GM12801 (cell line): ENCODE measurements around the gene UQCRQ.

ENCODE experiments used
- TF ChIP-seq, protein P1 (sequence below): IDR thresholded peaks from one replicate; pipeline ENCODE4 v1.5.1; 2011; ENCODE audit warnings: control low read depth; ENCODE audit not compliant: insufficient read length; ENCODE audit errors: extremely low read depth

Gene UQCRQ

DNA sequence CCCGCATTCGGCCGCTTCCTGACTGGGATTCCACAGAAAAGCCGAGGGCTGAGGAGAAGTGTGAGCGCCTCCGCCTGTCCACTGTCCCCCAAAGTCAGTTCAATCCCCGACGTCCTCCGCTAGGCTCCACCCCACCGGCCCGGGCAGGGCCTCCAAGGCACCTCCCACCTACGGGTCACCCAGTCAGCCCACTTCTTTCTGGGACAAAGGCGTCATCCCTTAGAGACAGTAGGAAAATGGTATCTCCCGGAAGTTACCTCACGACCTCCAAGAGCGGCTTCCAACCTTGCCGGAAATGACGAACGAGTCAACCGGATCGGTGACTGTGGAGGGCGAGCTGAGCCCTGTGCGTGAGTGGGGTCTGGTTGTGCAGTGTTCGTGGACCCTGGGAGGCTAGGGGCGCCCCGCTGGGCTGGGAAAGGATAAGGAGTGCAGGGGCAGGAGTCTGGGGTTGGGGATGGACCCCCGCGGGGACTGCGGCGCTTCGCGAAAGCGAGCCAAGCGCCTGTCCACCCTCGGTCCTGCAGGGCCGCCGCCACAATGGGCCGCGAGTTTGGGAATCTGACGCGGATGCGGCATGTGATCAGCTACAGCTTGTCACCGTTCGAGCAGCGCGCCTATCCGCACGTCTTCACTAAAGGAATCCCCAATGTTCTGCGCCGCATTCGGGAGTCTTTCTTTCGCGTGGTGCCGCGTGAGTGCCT is at the start of gene UQCRQ, which contains the start of gene GDF9:
TSS of gene UQCRQ (plus strand) at position 301 of the 704 bp plus-strand sequence. CDS start at position 541, 240 bp downstream.
TSS of gene GDF9 (minus strand) at position 128 of the 704 bp plus-strand sequence. CDS start 1,936 bp downstream, outside the sequence.
- TF ChIP-seq, protein P1, sequence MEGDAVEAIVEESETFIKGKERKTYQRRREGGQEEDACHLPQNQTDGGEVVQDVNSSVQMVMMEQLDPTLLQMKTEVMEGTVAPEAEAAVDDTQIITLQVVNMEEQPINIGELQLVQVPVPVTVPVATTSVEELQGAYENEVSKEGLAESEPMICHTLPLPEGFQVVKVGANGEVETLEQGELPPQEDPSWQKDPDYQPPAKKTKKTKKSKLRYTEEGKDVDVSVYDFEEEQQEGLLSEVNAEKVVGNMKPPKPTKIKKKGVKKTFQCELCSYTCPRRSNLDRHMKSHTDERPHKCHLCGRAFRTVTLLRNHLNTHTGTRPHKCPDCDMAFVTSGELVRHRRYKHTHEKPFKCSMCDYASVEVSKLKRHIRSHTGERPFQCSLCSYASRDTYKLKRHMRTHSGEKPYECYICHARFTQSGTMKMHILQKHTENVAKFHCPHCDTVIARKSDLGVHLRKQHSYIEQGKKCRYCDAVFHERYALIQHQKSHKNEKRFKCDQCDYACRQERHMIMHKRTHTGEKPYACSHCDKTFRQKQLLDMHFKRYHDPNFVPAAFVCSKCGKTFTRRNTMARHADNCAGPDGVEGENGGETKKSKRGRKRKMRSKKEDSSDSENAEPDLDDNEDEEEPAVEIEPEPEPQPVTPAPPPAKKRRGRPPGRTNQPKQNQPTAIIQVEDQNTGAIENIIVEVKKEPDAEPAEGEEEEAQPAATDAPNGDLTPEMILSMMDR: no peak

DNA sequence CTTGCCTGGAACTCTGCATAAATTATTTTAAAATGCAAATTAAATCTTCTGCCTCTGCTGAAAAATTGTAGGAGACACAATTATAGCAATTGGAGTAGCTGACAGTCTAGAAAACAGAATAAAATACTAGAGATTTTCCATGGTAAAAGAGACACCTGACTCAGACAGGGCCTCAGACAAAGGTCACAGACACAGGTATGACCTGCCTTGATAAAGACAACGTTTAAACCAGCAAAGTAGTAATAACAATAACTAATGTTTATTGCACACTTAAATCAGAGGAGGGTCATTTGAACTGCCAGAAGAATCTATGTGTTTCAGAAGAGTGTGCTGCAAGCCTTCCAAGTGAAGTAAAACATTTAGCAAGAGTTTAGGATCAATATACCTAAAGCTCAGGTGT is 49.4 kb upstream of the UQCRQ start:
- TF ChIP-seq, protein P1: no peak

- TF ChIP-seq, protein P1: no peak
Measured at GRCh38 chr5:132819468-132819867, 47.0 kb upstream of the UQCRQ start.

GRCh38 chr5:132820162-132820754 is 46.2 kb upstream of the UQCRQ start:
- TF ChIP-seq, protein P1: no peak

DNA sequence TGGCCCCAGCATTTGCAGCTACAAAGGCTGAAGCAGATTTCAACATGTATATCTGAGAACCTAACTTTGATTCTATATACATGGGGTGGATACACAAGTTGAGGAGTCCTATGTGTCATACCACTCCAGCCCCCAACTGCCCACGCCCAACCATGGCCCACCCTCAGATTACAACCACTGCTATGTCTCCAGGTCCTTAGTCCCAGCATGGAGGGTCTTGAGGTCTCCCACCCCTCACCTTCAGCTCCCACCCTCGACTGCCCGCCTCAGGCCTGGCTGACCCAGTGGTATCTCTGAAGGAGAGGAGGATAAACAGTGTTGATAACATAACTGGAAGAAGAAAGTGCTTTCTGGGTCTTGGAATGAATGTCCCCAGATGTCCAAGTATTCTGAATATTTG is 45.1 kb upstream of the UQCRQ start:
- TF ChIP-seq, protein P1: no peak

DNA sequence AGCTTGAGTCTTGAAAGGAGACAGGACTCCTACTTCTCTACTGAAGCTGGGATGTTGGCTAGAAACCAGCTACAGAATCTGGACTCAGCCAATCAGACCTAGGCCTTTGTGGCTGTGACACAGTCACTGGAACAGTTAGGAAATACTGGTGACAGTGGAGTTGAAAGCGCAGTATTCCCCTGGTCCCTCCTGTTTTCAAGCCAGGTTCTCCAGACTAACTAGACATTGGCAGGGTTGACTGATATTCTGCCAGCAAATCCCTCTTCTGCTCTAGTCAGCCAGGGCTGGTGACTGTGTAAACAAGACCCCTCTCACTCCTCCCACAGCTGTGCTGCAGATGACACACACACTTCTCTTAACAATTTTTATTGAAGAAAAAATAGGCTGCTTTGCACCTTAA is 44.7 kb upstream of the UQCRQ start:
- TF ChIP-seq, protein P1: no peak

DNA sequence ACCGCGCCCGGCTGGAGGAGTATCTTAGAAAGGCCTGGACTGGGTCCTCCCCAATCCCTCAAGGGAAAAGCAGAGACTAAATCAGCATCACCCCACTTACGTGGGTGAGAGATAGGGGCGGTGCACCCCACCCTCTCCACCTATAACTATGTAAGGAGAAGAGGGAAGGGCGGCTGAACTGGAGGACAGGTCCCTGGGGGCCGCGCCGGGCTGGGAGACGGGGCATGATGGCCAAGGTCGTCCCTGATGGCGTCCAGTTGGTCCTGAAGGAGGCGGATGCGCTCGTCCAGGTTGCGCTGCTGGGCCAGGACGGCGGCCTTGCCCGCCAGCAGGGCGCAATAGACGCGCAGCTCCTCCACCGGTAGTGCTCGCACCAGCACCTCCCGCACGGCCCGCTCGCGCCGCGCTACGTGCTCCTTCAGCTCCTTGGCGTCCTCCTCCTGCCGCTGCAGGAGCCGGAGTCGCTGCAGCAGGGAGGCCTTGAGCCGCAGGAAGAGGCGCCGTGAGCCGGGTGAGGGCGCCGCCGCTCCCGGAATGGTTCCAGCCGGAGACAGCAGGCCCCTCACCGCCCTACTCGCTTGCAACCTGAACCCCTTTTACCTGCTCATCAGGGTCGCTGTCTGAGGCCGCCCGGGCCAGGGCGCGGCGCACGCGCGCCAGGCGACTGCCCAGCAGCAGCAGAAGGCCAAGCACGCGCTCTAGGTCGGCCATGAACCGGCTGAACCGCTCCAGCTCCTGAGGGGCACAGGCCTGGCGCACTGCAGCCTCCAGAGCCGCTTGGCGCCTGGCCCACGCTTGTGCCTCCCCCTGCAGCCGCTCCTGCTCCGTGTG is 43.6 kb upstream of the UQCRQ start:
- TF ChIP-seq, protein P1: no peak
